GM18505 (cell line): ENCODE results near the gene MEIS2.

ENCODE experiments used
- ATAC-seq: cut with Tn5 transposase; IDR thresholded peaks from one replicate; pipeline ENCODE4 v1.9.1; 2021; ENCODE audit not compliant: unreplicated experiment
- POLR2A ChIP-seq: IDR thresholded peaks from 4 replicates; pipeline ENCODE4 v1.6.1; 2011; ENCODE audit warnings: borderline replicate concordance; ENCODE audit not compliant: insufficient read depth, insufficient read length; ENCODE audit errors: extremely low read depth

The MEIS2 gene

GRCh38 chr15:37044915-37045648, 55.3 kb downstream of the MEIS2 start:
- no peak for ATAC-seq
- TF ChIP-seq POLR2A, result no peak

- no peak for ATAC-seq
- TF ChIP-seq POLR2A, result no peak
Measured at GRCh38 chr15:37041836-37042235, 58.5 kb downstream of the MEIS2 start.

- no peak for ATAC-seq
- no peak for TF ChIP-seq POLR2A
Measured at GRCh38 chr15:37041042-37041441, 59.3 kb downstream of the MEIS2 start.

DNA sequence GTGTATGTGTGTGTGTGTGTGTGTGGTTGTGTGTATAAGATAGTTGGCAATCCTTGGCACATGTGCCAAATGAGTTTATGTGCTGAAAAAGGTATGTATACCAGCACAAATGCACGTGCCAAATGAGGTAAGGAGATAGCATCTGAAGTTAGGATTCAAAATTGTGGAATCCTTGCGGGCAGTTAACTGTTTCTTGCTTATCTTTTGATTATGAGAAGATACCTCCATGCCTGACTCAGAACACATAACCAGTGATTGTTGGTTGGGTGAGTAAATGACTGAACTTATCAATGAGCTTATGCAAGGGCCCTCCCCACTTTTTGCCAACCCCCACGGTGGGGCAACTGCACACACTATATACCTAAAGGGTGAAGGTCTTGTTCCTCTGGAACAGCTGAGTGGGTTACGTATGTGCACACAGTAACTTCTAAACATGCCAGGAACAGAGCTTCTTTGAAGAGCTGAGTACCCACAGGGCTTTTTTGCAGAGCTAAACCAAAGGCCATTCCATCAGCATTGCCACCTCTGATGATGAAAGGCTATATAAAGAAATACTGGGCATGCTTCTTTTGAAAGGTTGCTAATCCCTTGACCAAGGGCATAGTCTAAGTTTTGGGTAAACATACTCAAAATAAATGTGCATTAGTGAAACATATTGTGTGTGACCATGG, 60.1 kb downstream of the MEIS2 start:
- ATAC-seq, result no peak
- no peak for TF ChIP-seq POLR2A

GRCh38 chr15:37038716-37039106, 61.6 kb downstream of the MEIS2 start:
- ATAC-seq, result no peak
- TF ChIP-seq POLR2A, result no peak

DNA sequence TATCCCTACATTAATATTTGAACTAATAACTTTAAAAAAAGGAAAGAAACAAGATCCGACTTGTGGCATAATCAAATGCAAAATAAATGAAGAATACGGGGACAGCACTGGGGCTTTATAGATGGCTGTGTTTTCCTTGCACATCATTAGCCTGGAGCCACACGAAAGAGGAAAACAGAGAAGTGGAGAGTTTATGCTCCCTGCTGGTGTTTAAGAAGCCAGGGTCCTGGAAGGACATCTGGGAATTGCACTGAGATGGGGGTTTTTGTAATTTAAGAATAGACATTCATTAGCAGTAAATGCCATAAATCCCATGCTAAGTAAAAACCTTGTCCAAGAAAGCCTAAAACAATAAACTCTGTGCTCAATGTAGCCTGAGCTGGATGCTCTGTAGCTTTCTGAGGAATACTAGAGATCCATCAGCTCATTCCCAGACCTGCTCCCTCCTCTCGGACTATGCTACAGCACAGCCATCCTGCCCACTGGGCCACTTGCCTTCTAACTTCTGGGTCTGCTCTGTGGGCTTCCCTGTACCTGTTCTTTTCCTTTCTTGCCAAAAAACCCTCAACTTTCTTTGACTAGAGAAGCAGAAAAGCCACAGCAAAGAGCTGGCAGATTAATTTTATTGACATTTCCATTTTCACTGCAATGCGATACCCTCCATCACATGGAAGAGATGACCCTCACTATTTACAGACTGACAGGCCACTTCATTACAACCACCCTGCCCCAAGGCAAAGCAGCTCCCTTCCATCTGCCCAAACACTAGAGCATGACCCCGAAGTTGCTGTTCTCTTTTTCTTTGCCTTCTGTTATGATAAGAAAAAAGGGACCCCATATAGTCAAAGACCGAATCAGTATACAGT, 62.3 kb downstream of the MEIS2 start:
- no peak for TF ChIP-seq POLR2A
- ATAC-seq, result no peak

- ATAC-seq, result no peak
- TF ChIP-seq POLR2A, result no peak
Measured at GRCh38 chr15:37037071-37037655, 63.2 kb downstream of the MEIS2 start.

DNA sequence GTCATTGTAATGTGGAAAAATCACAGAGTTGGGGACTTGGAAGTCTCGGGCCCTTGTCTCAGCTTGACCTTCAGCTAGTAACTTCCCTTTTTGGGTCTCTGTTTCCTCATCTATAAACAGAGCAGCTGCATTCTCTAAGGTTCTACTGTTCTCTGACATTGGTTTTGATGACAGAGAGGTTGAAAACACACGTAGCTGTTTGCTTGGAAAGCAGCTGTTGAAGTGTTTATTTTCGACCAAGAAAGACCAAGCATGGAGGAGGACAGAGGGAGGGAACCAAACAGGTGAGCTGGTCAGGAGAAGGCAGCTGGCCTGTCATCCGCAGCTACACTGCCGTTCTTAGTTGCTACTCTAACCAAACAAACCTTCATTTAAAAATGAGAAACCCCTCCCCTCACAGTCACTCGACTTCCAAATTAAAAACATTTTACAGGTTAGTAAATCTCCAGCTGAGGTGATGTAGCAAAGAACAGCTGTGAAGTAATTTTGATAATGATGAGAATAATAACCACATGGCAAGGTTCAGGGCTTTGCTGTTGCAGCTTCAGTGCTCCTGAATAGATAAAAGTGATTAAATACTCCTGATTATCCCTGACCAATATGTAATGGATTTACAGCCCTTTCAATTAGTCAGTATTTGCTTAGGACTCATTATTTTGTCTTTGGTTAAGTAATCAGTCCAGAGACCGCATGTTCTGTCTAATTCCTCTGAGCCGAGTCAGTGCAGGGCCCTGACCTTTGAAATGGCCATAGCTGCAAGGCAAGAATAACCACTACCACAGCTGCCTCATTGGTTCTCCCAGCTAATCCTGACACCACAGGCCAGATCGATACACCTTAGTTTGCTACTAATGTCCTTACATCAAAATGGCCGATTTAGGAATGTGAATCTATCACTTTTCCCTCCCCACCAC, 65.3 kb downstream of the MEIS2 start:
- no peak for ATAC-seq
- no peak for TF ChIP-seq POLR2A

- TF ChIP-seq POLR2A, result no peak
- ATAC-seq, result no peak
Measured at GRCh38 chr15:37034392-37034791, 66.0 kb downstream of the MEIS2 start.

DNA sequence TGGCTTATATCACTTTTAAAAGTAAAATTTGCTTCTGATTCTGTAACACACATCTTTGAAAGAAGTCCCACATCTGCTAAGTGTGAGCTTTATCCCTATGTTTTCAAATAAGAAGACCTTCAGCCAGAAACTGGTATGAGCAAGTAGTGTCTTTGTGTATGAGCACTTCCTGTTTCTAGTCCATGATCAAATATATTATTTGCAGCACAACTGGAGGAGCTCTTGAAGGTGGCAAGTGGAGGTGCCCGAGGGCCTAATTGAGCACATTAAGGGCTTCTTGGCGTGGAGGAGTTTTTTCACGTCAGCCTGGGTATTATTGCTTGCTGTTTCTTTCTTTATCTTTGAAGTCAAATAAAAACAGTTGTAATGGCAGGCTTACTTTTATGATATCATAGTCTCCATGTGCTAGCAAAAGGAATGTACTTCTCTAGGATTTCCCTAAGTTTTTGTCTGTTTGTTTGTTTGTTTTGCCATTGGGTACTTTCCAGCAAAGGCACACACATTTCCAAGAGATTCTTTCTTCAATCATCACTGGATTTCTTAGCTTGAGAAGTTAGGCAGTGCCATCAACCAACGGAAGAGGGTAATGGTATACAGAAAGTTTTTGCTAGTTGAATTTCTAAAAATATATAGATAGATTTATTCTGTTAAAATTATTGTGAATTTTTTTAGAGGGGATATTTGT, 68.1 kb downstream of the MEIS2 start:
- ATAC-seq, result no peak
- no peak for TF ChIP-seq POLR2A

DNA sequence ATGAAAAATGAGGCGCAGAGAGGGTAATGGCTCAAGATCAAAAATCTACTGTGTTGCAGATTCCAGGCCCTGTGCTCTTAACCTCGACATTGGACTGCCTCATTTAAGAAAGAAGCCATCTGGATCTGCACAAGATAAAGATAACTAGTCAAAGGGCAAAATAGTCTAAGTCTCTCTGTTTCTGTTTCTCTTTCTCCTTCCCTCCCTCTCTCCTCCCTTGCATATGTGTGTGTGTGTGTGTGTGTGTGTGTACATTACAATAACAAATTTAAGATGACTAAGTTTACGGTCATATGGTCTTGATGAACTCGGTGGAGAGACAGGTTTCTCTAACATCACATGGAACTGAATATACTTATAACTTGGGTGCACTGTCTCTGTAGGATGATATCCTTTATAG, 69.2 kb downstream of the MEIS2 start:
- no peak for ATAC-seq
- no peak for TF ChIP-seq POLR2A
